Astrocyte (in vitro differentiated cells and primary cell): ENCODE data around the gene METTL16. TPM values are rescaled to one million over a fixed set of nuclear protein-coding genes. Genes with fewer than 3 reads are reported as not detected.

Source experiments
- DNase-seq: peaks from one replicate; pipeline ENCODE4 v3.0.0-alpha.2; 2010; ENCODE audit warnings: low read depth
- FAIRE-seq: peaks from 2 replicates; lab custom pipeline; 2011; peaks lifted over from hg19 to GRCh38; lab: Jason Lieb, UNC
- H2AFZ ChIP-seq: 2 replicates; pipeline ENCODE4 v1.6.0; 2012; ENCODE audit warnings: low read depth, low read length, inconsistent platforms
- H3K27ac ChIP-seq: 2 replicates; pipeline ENCODE4 v1.5.1; 2011; ENCODE audit warnings: low read depth, low read length, inconsistent platforms
- H3K27me3 ChIP-seq: 2 replicates; pipeline ENCODE4 v1.6.0; 2011; ENCODE audit warnings: low read length, inconsistent platforms; ENCODE audit not compliant: insufficient read depth
- H3K36me3 ChIP-seq: 2 replicates; pipeline ENCODE4 v1.5.1; 2011; ENCODE audit warnings: low read length, inconsistent platforms; ENCODE audit not compliant: insufficient read depth
- H3K4me1 ChIP-seq: 2 replicates; pipeline ENCODE4 v1.5.1; 2011; ENCODE audit warnings: low read length, inconsistent platforms; ENCODE audit not compliant: insufficient read depth
- H3K4me2 ChIP-seq: 2 replicates; pipeline ENCODE4 v1.6.0; 2012; ENCODE audit warnings: low read length, inconsistent platforms
- H3K4me3 ChIP-seq: 2 replicates; pipeline ENCODE4 v1.5.1; 2011; ENCODE audit warnings: low read depth, mild to moderate bottlenecking, low read length, inconsistent platforms; ENCODE audit not compliant: insufficient read depth
- H3K79me2 ChIP-seq: 2 replicates; pipeline ENCODE4 v1.6.0; 2012; ENCODE audit warnings: mild to moderate bottlenecking, low read length, inconsistent platforms; ENCODE audit not compliant: insufficient read depth
- H3K9ac ChIP-seq: 2 replicates; pipeline ENCODE4 v1.6.0; 2012; ENCODE audit warnings: mild to moderate bottlenecking, low read length, inconsistent platforms
- H3K9me3 ChIP-seq: 2 replicates; pipeline ENCODE4 v1.5.1; 2012; ENCODE audit warnings: low read depth, mild to moderate bottlenecking, low read length, inconsistent platforms; ENCODE audit not compliant: insufficient read depth
- H4K20me1 ChIP-seq: 2 replicates; pipeline ENCODE4 v1.6.0; 2012; ENCODE audit warnings: low read length, inconsistent platforms; ENCODE audit not compliant: insufficient read depth
- H3K27ac Mint-ChIP-seq: one replicate; pipeline ENCODE4 v1.8.0; 2021; ENCODE audit warnings: mild to moderate bottlenecking, mixed read lengths; ENCODE audit not compliant: unreplicated experiment
- H3K27me3 Mint-ChIP-seq: one replicate; pipeline ENCODE4 v1.8.0; 2021; ENCODE audit warnings: low read depth, mixed read lengths; ENCODE audit not compliant: unreplicated experiment
- H3K36me3 Mint-ChIP-seq: one replicate; pipeline ENCODE4 v1.8.0; 2021; ENCODE audit warnings: low read depth, mixed read lengths; ENCODE audit not compliant: unreplicated experiment
- H3K4me1 Mint-ChIP-seq: one replicate; pipeline ENCODE4 v1.8.0; 2021; ENCODE audit warnings: low read depth, mixed read lengths; ENCODE audit not compliant: unreplicated experiment
- H3K4me3 Mint-ChIP-seq: one replicate; pipeline ENCODE4 v1.8.0; 2021; ENCODE audit warnings: mild to moderate bottlenecking, moderate library complexity, mixed read lengths; ENCODE audit not compliant: unreplicated experiment
- H3K9me3 Mint-ChIP-seq: one replicate; pipeline ENCODE4 v1.8.0; 2021; ENCODE audit warnings: mild to moderate bottlenecking, mixed read lengths; ENCODE audit not compliant: unreplicated experiment
- EZH2 ChIP-seq: IDR thresholded peaks from 2 replicates; pipeline ENCODE4 v1.6.1; 2012; ENCODE audit warnings: mild to moderate bottlenecking, low read length, inconsistent platforms; ENCODE audit not compliant: insufficient read depth
- total RNA-seq: library from RNA; stranded (reverse); gene quantifications from 2 replicates; pipeline ENCODE4 v1.2.1, GENCODE V29; 2021
- TF ChIP-seq, protein P1 (sequence below): IDR thresholded peaks from 2 replicates; pipeline ENCODE4 v1.5.1; 2011; ENCODE audit warnings: low read depth, mild to moderate bottlenecking, inconsistent platforms, low read length, moderate library complexity; ENCODE audit not compliant: insufficient read depth

METTL16 gene
- total RNA-seq, 1 donor from 2014 or later: 28.4 TPM

DNA sequence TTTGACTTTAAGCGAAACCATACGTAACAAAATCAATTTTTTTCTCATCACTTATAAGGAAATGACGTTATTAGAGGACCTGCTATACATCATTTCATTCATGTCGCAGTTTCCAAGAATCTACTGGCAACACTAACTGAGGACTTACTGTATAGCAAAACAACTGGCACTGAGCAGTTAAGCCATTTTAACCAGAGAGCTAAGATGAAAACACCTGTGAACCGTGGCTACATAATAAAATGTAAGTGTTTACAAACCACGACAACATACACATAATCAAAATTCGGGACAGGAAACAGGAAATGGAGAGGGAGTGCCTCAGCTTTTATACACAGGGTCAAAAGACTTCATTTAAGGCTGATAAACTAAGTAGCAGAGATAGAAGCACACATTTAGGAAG, 29.5 kb downstream of the METTL16 start:
- TF ChIP-seq EZH2: no peak
- TF ChIP-seq, protein P1, sequence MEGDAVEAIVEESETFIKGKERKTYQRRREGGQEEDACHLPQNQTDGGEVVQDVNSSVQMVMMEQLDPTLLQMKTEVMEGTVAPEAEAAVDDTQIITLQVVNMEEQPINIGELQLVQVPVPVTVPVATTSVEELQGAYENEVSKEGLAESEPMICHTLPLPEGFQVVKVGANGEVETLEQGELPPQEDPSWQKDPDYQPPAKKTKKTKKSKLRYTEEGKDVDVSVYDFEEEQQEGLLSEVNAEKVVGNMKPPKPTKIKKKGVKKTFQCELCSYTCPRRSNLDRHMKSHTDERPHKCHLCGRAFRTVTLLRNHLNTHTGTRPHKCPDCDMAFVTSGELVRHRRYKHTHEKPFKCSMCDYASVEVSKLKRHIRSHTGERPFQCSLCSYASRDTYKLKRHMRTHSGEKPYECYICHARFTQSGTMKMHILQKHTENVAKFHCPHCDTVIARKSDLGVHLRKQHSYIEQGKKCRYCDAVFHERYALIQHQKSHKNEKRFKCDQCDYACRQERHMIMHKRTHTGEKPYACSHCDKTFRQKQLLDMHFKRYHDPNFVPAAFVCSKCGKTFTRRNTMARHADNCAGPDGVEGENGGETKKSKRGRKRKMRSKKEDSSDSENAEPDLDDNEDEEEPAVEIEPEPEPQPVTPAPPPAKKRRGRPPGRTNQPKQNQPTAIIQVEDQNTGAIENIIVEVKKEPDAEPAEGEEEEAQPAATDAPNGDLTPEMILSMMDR: no peak
- Histone ChIP-seq H3K27ac (no peak overlapping the region), H3K9me3 (no peaks in the 10 kb centered on the region), H3K36me3 (peaks cover 3% of the 10 kb centered on the region), H3K4me2 (no peak overlapping the region), H3K4me3 (no peak overlapping the region), H3K79me2 (peaks cover 55% of the 10 kb centered on the region), H4K20me1 (peaks cover 47% of the 10 kb centered on the region), H3K9ac (no peak overlapping the region), H2AFZ (no peak overlapping the region), H3K4me1 (no peaks in the 10 kb centered on the region), H3K27me3 (no peaks in the 10 kb centered on the region)
- H3K36me3 Mint-ChIP-seq: no peaks in the 10 kb centered on the region
- no peak overlapping the region for H3K27ac Mint-ChIP-seq
- no peak overlapping the region for H3K4me3 Mint-ChIP-seq
- DNase-seq: no peak
- H3K27me3 Mint-ChIP-seq: no peaks in the 10 kb centered on the region
- no peak for FAIRE-seq
- no peaks in the 10 kb centered on the region for H3K4me1 Mint-ChIP-seq
- no peaks in the 10 kb centered on the region for H3K9me3 Mint-ChIP-seq

- Mint-ChIP-seq H3K27ac (no peak overlapping the region), H3K27me3 (no peaks in the 10 kb centered on the region), H3K9me3 (no peaks in the 10 kb centered on the region), H3K4me1 (no peaks in the 10 kb centered on the region), H3K36me3 (no peaks in the 10 kb centered on the region), H3K4me3 (no peak overlapping the region)
- peaks cover 3% of the 10 kb centered on the region for H3K36me3 ChIP-seq
- H3K4me2 ChIP-seq: no peak overlapping the region
- H3K4me3 ChIP-seq: no peak overlapping the region
- no peaks in the 10 kb centered on the region for H3K27me3 ChIP-seq
- DNase-seq (no peak), FAIRE-seq (no peak)
- H4K20me1 ChIP-seq: peaks cover 46% of the 10 kb centered on the region
- peaks cover 55% of the 10 kb centered on the region for H3K79me2 ChIP-seq
- H3K9ac ChIP-seq: no peak overlapping the region
- no peaks in the 10 kb centered on the region for H3K9me3 ChIP-seq
- TF ChIP-seq, protein P1: no peak
- no peak for TF ChIP-seq EZH2
- H3K4me1 ChIP-seq: no peaks in the 10 kb centered on the region
- H3K27ac ChIP-seq: no peak overlapping the region
- no peak overlapping the region for H2AFZ ChIP-seq
These were observed 29.9 kb downstream of the METTL16 start for GRCh38 chr17:2481760-2482159.

- no peaks in the 10 kb centered on the region for H3K27me3 ChIP-seq
- no peaks in the 10 kb centered on the region for H3K4me1 ChIP-seq
- H3K27ac ChIP-seq: no peak overlapping the region
- peaks cover 31% of the 10 kb centered on the region for H3K79me2 ChIP-seq
- no peak overlapping the region for H3K27ac Mint-ChIP-seq
- no peak overlapping the region for H3K4me3 Mint-ChIP-seq
- TF ChIP-seq, protein P1: no peak
- TF ChIP-seq EZH2: no peak
- FAIRE-seq: no peak
- H3K9ac ChIP-seq: no peak overlapping the region
- no peaks in the 10 kb centered on the region for H3K9me3 Mint-ChIP-seq
- no peak for DNase-seq
- no peak overlapping the region for H3K4me3 ChIP-seq
- H3K9me3 ChIP-seq: no peaks in the 10 kb centered on the region
- peaks cover 16% of the 10 kb centered on the region for H3K36me3 ChIP-seq
- H2AFZ ChIP-seq: no peak overlapping the region
- H4K20me1 ChIP-seq: peaks cover 42% of the 10 kb centered on the region
- H3K4me1 Mint-ChIP-seq: peaks cover under 1% of the 10 kb centered on the region
- H3K27me3 Mint-ChIP-seq: no peaks in the 10 kb centered on the region
- peaks cover 4% of the 10 kb centered on the region for H3K36me3 Mint-ChIP-seq
- no peak overlapping the region for H3K4me2 ChIP-seq
These were observed 33.2 kb downstream of the METTL16 start for GRCh38 chr17:2478458-2478857.
